Limb (tissue), 2 donors: ENCODE results near the gene TTC5.
A peak's percentile ranks its signal among the peaks of the same experiment; 100 is the strongest.
"Not testable (repeated sequence)": the region's sequence is repeated elsewhere in the genome, so short reads cannot be mapped to it uniquely, and the experiment has no call there.

Source experiments
- DNase-seq, 2 donors: peaks; one replicate each; pipeline ENCODE4 v3.0.0-alpha.2; 2016; ENCODE audit errors: extremely low spot score in 2 of 2

TTC5 gene, protein sequence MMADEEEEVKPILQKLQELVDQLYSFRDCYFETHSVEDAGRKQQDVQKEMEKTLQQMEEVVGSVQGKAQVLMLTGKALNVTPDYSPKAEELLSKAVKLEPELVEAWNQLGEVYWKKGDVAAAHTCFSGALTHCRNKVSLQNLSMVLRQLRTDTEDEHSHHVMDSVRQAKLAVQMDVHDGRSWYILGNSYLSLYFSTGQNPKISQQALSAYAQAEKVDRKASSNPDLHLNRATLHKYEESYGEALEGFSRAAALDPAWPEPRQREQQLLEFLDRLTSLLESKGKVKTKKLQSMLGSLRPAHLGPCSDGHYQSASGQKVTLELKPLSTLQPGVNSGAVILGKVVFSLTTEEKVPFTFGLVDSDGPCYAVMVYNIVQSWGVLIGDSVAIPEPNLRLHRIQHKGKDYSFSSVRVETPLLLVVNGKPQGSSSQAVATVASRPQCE

DNA sequence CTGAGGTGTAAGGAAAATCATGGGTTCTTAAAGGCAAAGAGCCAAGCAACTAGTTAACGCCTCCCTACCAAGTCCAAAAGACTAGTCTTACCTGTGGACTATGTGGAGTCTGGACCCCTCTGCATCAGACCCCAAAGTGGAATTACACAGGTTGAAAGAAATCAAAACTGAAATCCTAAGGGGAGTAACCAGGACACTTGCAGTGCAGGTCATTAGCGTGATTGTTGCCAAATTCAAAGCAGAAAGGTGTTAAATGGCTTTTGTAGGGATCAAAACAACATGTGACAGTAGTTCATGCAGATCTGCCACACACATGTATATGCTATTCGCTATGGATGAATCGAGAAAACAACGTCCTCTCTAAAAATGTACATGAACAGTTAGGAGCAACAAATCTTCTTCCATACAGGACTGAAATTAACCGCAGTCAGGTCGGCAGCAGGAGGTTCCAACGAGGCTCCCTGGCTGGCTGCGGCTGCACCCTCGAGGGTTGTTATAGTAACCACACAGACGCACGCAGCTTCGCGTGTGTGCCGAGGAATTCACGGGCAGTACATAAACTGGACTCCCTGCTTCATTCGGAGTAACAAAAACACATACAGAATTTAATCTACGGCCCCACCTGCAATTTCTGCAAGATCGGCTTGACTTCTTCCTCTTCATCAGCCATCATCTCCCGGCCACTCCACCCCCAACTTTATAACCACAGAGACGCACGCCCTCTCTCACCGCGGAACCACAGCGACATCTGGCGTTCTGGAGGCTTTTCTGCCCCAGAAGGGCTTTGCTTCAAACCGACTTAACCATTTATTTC lies at the start of gene TTC5:
Gene TTC5, minus strand, starts transcription at position 687 of the 814 bp plus-strand sequence. Its CDS starts 14 bp downstream, at position 673.
- peak; percentile 88 to 95 for DNase-seq

DNA sequence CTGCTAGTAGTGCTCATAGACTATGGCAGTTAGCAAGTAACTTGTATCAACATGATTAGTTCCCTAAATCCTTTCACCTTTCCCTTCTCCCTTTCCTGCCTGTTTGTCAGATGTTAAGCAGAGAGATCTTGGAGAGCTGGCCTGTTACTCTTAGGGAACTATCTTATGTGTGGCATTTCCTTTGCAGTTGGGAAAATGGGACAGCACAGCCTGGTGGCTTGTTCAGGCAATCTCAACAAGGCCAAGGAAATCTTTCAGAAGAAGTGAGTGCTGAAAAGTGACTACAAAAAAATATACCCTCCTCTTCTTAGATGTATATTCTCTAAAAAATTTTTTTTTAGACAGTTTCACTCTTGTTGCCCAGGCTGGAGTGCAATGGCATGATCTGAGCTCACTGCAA lies 45.1 kb upstream of the TTC5 start:
- DNase-seq: no peak

DNA sequence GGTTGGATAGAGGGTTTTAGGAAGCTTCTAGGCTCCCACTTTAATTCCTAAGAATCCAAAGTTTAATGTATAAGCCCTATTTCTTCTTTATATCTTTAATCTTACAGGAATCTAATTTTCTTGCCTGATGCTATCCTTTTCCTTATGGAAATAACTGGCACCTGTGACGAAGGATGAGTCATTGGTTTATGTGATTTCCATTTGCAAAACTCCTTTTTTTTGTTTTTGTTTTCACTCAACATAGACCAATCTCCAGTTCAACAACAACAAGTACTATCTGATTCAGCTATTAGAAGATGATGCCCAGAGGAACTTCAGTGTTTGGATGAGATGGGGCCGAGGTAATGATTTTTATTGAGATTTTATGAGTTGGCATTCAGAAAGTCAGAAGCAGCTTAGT lies 44.5 kb upstream of the TTC5 start:
- no peak for DNase-seq

DNA sequence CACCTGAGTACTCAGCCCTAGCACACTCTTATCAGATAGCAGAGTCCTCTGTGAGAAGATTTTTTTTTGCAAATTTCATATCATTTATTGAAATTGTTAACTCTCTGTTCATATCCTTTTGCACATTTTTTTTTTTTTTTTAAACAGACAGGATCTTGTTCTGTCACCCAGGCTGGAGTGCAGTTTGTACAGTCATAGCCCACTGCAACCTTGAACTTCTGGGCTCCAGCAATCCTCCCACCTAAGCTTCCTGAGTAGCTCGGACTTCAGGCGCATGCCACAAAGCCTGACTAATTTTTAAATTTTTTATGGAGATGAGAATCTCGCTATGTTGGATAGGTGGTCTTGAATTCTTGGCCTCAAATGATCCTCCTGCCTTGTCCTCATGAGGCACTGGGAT lies 42.0 kb upstream of the TTC5 start:
- no peak for DNase-seq

DNA sequence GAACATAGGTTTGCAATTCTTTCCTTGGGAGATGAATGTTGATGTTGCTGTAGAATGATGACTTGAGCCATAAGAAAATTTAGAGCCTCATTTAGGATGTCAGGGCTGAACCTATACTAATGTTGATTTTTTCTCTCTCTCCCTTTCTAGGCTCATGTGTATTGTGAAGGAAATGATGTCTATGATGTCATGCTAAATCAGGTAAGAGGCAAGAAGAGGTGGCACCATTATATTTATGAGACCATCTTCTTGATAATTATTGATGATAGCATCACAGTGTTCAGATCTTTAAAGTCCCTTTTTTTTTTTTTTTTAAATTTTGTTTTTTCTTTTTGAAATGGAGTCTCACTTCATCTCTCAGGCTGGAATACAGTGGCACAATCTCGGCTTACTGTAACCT lies 41.0 kb upstream of the TTC5 start:
- no peak for DNase-seq

DNA sequence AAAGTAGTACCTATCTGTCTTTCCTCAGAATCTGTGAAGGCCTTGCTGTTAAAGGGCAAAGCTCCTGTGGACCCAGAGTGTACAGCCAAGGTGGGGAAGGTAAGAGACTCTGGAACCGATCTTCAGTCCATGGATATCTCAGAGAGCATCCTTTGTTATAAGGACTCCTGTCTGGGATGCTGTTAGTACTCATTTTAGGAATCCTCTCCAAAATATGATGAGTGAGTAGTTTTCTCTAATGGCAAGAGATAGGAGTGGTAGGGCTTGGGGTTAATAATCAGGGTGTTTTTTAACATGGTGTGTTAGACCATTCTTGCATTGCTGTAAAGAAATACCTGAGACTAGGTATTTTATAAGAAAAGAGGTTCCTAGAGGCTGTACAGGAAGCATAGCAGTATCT lies 39.6 kb upstream of the TTC5 start:
- no peak for DNase-seq

DNA sequence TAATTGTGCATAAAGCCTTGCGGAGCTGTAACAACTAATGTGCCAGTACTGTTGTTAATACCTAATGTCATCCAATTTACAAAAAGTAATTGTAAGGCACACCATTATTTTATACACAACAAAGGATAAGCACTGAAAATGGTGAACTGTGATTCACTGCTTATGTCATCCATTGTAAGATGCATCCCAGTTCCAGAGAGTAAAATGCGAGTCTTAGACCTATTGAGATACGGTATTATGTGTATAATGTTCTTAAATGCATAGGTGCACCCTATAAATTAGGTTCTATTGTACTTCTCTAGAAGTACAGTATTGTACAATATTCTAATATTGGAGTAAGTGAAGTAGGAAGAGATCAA lies 38.1 kb upstream of the TTC5 start:
- DNase-seq: peak in 1 of 2 donors; percentile 53

DNA sequence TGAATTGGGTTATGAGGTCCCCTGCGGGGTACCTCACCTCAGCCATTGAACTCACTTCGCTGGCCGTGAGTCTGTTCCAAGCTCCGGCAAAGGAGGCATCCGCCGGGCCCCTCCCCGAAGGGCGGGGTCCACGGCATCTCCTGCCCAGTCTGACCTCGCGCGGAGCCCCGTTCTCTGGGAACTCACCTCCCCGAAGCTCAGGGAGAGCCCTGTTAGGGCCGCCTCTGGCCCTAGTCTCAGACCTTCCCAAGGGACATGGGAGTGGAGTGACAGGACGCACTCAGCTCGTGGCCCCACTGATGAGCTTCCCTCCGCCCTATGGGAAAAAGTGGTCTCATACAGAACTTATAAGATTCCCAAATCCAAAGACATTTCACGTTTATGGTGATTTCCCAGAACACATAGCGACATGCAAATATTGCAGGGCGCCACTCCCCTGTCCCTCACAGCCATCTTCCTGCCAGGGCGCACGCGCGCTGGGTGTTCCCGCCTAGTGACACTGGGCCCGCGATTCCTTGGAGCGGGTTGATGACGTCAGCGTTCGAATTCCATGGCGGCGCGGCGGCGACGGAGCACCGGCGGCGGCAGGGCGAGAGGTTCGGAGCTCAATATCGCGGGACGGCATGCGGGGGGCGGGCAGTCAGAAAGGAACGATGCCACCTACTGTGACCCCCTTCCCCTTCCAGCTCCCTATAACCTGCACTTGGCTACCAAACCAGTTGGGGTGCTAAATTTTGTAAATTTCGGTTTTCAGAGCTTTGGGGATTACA lies 37.5 kb upstream of the TTC5 start, which contains the start of gene PARP2:
Gene PARP2, plus strand, starts transcription at position 544 of the 770 bp plus-strand sequence. Its CDS starts 7 bp downstream, at position 551.
- peak; percentile 97 to 99 for DNase-seq

DNA sequence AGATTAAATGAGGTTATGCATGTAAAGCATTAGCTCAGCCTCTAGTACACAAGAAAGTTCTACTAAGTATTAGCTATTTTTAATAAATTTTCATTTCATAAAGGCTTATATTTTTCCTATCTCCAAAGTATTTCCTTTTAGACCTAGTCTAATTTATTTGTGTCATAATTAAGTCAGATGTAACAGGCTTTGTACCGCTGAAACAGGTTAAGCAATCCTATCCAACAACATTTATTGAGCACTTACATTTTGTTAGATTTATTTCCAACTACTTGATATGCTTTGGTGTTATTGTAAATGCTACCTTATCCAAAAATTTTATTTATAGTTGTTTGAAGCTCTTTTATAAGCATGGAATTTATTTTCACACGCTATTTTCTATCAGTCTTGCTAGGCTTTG lies 35.9 kb upstream of the TTC5 start:
- no peak for DNase-seq

DNA sequence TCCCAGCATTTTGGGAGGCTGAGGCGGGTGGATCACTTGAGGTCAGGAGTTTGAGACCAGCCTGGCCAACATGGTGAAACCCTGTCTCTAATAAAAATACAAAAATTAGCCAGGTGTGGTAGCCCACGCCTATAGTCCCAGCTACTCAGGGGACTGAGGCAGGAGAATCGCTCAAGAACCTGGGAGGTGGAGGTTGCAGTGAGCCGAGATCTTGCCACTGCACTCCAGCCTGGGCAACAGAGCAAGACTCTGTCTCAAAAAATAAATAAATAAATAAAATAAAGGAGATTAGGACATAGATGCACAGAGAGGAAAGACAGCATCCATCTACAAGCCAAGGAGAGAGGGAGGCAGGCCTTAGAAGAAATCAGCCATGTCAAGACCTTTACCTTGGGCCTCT lies 35.3 kb upstream of the TTC5 start:
- DNase-seq: not testable (repeated sequence)

DNA sequence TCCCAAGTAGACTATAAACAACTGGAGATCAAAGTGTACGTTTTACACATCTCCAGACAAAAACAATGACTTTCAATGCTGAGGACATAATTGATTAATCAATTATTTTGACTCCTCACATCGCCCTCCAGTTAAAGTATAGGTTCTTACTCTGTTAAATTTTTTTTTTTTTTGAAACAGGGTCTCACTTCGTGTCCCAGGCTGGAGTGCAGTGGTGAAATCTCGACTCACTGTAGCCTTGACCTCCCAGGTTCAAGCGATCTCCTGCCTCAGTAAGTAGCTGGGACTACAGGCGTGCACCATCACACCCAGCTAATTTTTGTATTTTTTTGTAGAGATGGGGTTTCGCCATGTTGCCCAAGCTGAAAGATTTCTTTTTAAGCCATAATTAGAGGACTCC lies 28.3 kb upstream of the TTC5 start:
- no peak for DNase-seq

DNA sequence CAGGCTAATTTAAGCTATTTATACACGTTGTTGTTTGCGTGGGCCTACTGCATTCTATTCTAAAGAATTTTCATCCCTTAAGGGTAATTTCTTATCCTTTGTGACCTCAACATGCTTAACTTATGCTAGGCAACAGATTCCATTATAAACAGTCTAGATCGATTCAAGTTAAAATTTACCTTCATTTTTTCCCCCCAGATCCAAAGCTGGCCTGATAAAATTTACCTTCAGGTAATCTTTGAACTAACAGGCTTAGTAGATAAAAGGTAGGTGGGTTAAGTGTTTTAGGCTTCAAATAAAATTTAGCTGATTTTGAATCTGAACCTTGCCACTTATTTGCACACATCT lies 27.7 kb upstream of the TTC5 start:
- DNase-seq: no peak

DNA sequence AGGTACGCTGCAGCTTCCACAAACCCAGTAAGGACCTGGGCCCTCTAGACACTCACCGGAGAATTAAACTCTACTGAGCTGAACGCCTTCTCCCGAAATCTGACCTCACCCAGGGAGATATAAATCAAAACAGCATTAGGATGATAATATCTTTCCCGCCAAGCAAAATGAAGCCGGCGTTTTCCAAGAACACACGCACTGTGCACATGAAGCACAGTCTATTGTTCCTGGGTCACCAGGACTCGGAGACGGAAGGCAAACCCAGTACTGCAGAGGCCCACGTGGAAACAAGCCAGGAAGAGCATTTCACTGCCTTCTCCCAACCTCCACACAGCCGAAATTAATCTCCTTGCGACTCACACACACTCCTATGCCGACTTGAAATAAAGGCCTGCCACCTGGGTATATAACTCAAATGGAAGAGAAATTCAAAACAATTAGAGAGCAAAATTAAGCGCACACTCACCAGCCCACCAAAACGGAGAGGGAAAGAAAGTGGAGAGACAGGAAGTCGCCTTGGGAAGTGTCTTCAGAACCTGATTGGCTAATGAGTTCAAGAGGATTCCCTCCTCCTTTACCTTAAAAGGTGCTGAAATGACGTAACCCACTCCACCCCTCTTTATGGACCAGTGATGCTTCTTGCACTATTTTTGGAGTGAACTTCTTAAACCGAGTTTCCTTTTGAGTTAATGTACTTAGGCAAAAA lies 27.2 kb upstream of the TTC5 start, which contains the start of gene CCNB1IP1:
Gene CCNB1IP1, minus strand, starts transcription at position 492 of the 706 bp plus-strand sequence. CDS start 16,756 bp downstream, outside the sequence.
- DNase-seq: peak; percentile 70 to 89

DNA sequence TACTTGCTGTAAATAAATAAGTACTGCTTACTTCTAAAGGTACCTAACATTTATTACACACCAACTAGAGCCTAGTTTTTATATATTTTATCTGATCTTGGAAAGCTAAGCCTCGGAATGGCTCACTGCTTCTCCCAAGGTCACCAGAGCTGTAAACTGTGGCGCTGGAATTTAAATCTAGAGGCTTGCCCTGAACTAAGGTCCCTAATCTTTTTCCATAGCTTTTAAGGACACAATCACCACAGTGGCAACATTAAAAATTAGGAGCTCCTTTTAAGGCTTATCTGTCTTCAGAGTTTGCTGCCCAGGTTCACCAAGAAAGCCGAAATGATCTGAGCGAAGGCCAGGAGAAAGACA lies 26.7 kb upstream of the TTC5 start:
- peak in 1 of 2 donors; percentile 17 for DNase-seq

DNA sequence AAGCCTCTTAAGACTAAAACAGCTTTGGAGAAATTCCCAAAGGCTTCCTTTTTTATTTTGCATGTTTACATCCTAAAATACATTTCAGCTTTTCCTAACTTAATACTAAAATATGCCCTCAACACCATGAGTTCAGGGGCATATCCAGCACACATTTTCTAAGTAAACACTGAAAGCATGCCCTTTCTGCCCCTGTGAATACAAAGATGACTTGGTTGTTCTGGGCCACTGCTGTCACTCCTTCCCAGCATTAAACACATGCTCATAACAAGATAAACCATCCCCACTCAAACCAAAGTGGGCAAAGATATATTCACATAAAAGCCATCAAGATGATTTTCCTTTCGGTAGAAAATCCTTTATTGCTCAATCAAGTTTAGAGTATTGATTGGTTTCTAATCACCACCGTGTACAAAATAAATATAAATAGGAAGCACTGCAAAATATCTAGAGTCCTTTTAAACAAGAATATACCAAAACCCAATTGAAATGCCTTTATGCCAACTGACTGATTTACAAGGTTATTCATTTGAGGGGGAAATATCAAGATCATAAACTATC lies 25.4 kb upstream of the TTC5 start:
- DNase-seq: no peak

DNA sequence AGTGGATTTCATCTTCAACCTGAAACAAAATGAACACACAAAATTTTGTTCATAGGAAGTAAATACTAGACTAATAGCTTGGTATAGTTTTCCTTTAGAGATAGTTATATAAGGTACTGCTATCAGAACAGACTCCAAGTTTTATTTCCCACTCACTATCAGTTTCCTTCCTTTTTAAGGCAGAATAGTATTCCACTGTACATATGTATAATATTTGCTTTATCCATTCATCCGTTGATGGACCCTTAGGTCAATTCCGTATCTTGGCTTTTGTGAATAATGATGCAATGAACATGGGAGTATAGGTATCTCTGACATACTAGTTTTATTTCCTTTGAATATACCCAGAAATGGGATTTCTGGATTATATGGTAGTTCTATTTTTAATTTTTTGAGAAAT lies 23.6 kb upstream of the TTC5 start:
- DNase-seq: no peak

DNA sequence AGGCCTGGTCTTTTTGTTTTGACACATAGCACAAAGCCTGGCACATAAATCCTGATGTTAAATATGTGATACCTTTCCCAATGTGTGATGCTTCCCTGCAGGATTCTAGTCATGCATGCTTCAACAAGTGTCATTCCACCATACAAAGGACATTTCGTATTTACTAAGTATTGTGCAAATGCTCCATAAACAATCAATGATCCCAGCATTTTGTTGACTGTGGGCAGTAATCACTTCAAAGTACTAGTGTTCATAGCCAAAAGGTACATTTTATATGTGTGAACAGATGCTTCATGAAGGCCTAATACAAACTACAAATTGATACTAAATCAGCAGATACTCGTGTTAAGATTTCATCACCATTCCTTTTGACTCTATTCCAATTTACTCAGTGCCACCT lies 23.0 kb upstream of the TTC5 start:
- no peak for DNase-seq

DNA sequence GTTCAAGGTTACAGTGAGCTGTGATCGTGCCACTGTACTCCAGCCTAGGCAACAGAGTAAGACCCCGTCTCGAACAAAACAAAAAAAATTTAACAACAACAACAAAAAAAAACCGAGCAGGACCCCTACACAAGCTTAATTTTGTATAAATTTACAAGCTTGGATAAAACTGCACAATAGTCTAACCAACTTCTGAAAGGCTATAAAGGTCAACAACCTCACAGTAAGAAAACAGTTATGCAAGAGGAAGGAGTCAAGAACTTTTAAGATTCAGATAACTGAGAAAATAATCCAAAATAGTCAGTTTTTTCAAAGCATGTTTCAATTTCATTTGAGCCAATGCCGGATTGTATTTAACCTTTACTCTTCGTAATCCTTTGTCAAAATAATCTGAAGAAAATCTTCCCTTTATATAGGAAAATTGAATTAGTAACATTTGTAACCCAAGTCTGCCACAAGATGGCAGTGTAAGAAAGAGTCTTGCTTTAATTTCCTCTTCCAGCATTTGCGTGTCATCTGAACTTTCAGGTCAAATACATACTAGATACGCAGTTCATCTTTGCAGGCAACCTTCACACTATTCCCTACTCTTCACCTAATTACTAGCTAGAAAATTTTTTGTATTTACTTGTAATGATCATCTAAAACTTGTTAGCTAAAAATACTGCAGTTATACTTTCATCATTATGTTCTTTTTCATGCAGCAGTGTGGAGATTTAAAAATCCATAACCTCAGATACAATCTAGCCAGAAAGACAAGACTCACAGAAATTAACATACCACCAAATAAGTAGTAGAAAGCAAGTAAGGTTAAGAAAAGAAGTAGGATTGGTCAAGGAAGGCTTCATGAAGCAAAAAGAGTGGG lies 21.5 kb upstream of the TTC5 start:
- DNase-seq: peak in 1 of 2 donors; percentile 72

DNA sequence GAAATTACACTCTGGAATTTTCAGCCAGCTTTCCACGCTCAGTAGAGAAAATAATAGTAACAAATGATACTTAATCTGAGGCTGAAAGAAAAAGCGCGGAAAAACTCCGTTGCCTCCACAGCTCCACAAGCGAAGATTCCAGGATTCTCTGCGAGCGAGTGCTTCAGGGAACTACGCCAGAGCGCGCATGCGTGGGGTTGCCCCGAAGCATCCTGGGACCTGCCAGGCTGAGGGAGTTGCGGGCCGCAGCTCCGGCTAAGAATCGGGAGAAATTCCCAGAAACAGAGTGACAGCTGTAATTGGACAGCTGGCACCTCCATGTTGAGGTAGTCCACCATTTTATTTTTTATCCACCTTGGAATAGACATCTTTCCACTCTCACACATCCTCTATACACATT lies 12.0 kb upstream of the TTC5 start:
- DNase-seq: no peak

DNA sequence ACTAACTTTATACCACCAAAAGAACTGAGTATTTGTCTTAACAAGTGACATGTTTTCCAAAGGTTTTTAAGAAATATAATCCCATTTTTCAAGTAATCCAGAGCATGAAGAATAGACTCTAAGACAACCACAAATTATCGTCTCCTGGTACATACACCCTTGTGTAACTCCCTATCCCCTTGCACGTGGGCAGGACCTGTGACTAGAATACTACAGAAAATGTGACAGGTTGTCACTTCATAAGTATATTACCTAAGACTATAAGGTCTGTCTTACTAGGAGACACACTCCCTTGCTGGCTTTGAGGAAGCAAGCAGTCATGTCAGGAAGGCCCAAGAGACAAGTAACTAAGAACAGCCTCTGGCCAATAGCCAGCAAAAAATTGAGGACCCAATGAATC lies 8.3 kb upstream of the TTC5 start:
- DNase-seq: no peak
